Activated CD8-positive, alpha-beta T cell treated with anti-CD3 and anti-CD28 coated beads for 36 hours (primary cell): ENCODE measurements around the gene CTNNA1. TPM values are rescaled to one million over a fixed set of nuclear protein-coding genes. Genes with fewer than 3 reads are reported as not detected.

Experiments used
- ATAC-seq: fragments of 200-7000 bp; cut with Tn5 transposase; one replicate; pipeline ENCODE4 v1.10.0; 2021; ENCODE audit warnings: mild to moderate bottlenecking, moderate library complexity
- CTCF ChIA-PET: fragments of 350-600 bp; sonication (Branson Sonifier 250); formaldehyde crosslinking; loops from one replicate; lab custom pipeline; 2021; ENCODE audit warnings: antibody characterized with exemption; lab: Charles Lee
- POLR2A ChIA-PET: fragments of 350-600 bp; sonication (Branson Sonifier 250); formaldehyde crosslinking; loops from one replicate; lab custom pipeline; 2021; ENCODE audit warnings: antibody characterized with exemption; lab: Charles Lee
- DNase-seq: peaks from one replicate; pipeline ENCODE4 v3.0.0-alpha.2; 2020
- H3K27ac Mint-ChIP-seq: one replicate; pipeline ENCODE4 v1.8.0; 2021; ENCODE audit warnings: mild to moderate bottlenecking, mixed read lengths
- H3K27me3 Mint-ChIP-seq: one replicate; pipeline ENCODE4 v1.8.0; 2021; ENCODE audit warnings: mixed read lengths
- H3K36me3 Mint-ChIP-seq: one replicate; pipeline ENCODE4 v1.8.0; 2021; ENCODE audit warnings: low read depth, mixed read lengths
- H3K4me1 Mint-ChIP-seq: one replicate; pipeline ENCODE4 v1.8.0; 2021; ENCODE audit warnings: low read depth, mixed read lengths
- H3K4me3 Mint-ChIP-seq: one replicate; pipeline ENCODE4 v1.8.0; 2021; ENCODE audit warnings: mild to moderate bottlenecking, moderate library complexity, mixed read lengths
- H3K9me3 Mint-ChIP-seq: one replicate; pipeline ENCODE4 v1.8.0; 2021; ENCODE audit warnings: mixed read lengths
- intact Hi-C: fragments of 100-400 bp; cut with micrococcal nuclease; formaldehyde crosslinking; loops from one replicate; pipeline ENCODE4 v1.10.0; 2022
- total RNA-seq, 2 experiments: library from RNA; stranded (reverse); gene quantifications; one replicate each; pipeline ENCODE4 v1.2.3, GENCODE V29; 2021
- TF ChIP-seq, protein P1 (sequence below): fragments of 200-600 bp; IDR thresholded peaks from one replicate; pipeline ENCODE4 v1.8.0; 2022; ENCODE audit warnings: antibody characterized with exemption, mild to moderate bottlenecking

The CTNNA1 gene
- total RNA-seq, 2 experiments from 2014 or later: 77.3 to 85.6 TPM

DNA sequence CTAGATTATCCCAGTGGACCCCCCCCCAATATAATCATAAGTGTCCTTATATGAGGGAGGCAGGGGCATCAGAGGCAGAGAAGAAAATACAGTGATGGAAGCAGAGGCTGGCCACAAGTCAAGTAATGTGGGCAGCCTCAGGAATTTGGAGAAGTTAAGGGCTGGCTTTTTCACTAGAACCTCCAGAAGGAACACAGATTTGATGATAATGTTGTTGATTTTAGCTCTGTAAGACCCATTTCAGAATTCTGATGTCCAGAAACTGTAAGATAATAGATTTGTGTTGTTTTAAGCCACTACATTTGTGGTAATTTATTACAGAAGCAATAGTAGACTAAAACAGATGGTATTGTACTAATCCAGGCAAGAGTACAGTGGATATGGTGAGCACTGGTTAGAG, 158.2 kb downstream of the CTNNA1 start:
- peaks cover 3% of the 10 kb centered on the region for H3K27me3 Mint-ChIP-seq
- no peak overlapping the region for H3K27ac Mint-ChIP-seq
- DNase-seq (no peak), ATAC-seq (no peak)
- TF ChIP-seq, protein P1, sequence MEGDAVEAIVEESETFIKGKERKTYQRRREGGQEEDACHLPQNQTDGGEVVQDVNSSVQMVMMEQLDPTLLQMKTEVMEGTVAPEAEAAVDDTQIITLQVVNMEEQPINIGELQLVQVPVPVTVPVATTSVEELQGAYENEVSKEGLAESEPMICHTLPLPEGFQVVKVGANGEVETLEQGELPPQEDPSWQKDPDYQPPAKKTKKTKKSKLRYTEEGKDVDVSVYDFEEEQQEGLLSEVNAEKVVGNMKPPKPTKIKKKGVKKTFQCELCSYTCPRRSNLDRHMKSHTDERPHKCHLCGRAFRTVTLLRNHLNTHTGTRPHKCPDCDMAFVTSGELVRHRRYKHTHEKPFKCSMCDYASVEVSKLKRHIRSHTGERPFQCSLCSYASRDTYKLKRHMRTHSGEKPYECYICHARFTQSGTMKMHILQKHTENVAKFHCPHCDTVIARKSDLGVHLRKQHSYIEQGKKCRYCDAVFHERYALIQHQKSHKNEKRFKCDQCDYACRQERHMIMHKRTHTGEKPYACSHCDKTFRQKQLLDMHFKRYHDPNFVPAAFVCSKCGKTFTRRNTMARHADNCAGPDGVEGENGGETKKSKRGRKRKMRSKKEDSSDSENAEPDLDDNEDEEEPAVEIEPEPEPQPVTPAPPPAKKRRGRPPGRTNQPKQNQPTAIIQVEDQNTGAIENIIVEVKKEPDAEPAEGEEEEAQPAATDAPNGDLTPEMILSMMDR: no peak
- no peaks in the 10 kb centered on the region for H3K4me1 Mint-ChIP-seq
- H3K36me3 Mint-ChIP-seq: no peaks in the 10 kb centered on the region
- CTCF ChIA-PET: no interaction called here
- POLR2A ChIA-PET: no interaction called here
- H3K9me3 Mint-ChIP-seq: no peaks in the 10 kb centered on the region
- no peak overlapping the region for H3K4me3 Mint-ChIP-seq
- intact Hi-C loops: no loop called here

DNA sequence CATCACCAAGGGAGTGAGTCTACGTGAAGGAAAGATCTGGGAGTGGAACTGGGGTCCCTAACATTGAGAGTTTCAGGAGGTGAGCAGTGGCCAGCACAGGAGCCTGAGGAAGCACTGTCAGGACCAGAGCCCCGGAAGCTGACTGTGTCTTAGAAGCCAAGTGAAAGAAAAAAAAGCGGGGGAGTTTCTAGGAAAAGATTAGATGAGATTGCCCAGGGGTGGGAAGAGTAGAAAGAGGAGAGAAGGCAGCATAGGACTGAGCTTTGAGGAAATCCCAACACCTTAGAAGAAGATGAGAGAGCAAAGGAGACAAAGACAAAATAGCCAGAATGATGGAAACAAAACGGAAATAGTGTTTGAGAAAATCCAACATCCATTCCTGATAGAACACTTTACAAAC, 158.9 kb downstream of the CTNNA1 start:
- Mint-ChIP-seq H3K4me1 (no peaks in the 10 kb centered on the region), H3K27me3 (peaks cover 3% of the 10 kb centered on the region), H3K9me3 (no peaks in the 10 kb centered on the region), H3K36me3 (no peaks in the 10 kb centered on the region), H3K4me3 (no peak overlapping the region), H3K27ac (no peak overlapping the region)
- intact Hi-C loops: no loop called here
- ATAC-seq (no peak), DNase-seq (no peak)
- TF ChIP-seq, protein P1: no peak
- POLR2A ChIA-PET: no interaction called here
- CTCF ChIA-PET: no interaction called here

DNA sequence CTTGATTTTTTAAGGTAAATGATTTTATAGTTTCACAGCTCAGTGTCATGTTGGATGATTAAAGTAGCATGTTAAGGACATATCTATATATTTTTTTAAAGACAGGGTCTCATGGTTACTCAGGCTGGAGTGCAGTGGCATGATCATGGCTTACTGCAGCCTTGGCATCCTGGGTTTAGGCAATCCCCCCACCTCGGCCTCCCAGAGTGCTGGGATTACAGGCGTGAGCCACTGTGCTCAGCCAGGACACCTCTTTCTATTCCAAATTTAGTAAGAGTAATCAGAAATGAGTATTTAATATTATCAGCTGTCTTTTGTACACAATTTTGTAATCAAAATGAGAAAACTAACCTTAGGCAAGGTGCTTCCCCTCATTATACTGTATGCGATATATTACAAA, 160.5 kb downstream of the CTNNA1 start:
- ChIA-PET POLR2A (no interaction called here), CTCF (interaction anchor here (0.6 to 0.8 kb wide), 3 partner anchors 102 to 336 kb away, joined by 3 to 4 read pairs (median 3); no protein-coding TSS in a partner anchor)
- H3K4me3 Mint-ChIP-seq: no peak overlapping the region
- no peak overlapping the region for H3K27ac Mint-ChIP-seq
- no peaks in the 10 kb centered on the region for H3K4me1 Mint-ChIP-seq
- DNase-seq (no peak), ATAC-seq (no peak)
- peaks cover 3% of the 10 kb centered on the region for H3K27me3 Mint-ChIP-seq
- no peaks in the 10 kb centered on the region for H3K9me3 Mint-ChIP-seq
- intact Hi-C loops: no loop called here
- no peaks in the 10 kb centered on the region for H3K36me3 Mint-ChIP-seq
- TF ChIP-seq, protein P1: no peak

DNA sequence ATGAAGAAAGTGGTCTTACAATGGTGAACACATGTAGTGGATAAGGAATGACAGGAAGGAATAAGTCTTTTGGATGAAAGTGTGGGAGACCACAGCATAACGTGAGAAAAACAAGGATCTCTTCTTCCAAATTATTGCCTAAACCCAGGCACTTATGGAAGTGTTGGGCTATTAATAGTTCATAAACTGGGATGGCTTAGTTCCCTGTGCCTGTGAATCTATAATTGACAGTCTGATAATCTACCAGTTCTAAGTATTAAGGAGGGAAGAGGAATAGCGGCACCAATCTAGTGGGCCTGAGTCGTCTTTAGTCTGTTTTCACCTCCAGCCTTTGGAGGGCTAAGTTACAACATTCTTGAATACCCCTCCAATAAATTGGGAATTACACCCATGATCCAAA, 161.1 kb downstream of the CTNNA1 start:
- no peaks in the 10 kb centered on the region for H3K9me3 Mint-ChIP-seq
- ChIA-PET POLR2A (no interaction called here), CTCF (interaction anchor here (0.8 kb wide), 1 partner anchor 126 kb away, joined by 3 read pairs; no protein-coding TSS in a partner anchor)
- no peak overlapping the region for H3K27ac Mint-ChIP-seq
- no peaks in the 10 kb centered on the region for H3K36me3 Mint-ChIP-seq
- ATAC-seq (no peak), DNase-seq (no peak)
- peaks cover 3% of the 10 kb centered on the region for H3K27me3 Mint-ChIP-seq
- H3K4me1 Mint-ChIP-seq: no peaks in the 10 kb centered on the region
- intact Hi-C loops: no loop called here
- H3K4me3 Mint-ChIP-seq: no peak overlapping the region
- TF ChIP-seq, protein P1: no peak

DNA sequence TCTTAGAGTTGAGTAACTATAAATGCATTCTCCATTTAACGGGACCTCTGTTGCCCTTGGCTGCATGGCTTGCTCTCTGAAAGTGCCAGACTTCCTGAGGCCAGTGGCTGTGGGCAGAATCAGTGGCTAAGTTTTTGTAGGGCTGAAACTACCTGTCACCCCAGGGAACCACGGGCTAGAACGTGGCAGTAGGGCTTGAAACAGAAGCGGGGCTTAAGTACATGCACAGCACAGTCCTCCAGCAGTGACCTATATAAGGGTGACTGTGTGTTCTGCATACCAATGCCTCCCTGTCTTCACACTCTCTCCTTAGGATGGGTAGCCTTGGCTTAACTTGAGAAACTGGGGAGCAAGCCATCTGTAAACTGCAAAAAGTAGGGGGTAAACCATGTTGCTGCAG, 165.5 kb downstream of the CTNNA1 start:
- Mint-ChIP-seq H3K27me3 (peaks cover 2% of the 10 kb centered on the region), H3K4me3 (no peak overlapping the region), H3K9me3 (no peaks in the 10 kb centered on the region), H3K36me3 (no peaks in the 10 kb centered on the region), H3K4me1 (no peaks in the 10 kb centered on the region), H3K27ac (no peak overlapping the region)
- TF ChIP-seq, protein P1: no peak
- ATAC-seq: no peak
- DNase-seq: no peak
- ChIA-PET CTCF (no interaction called here), POLR2A (no interaction called here)
- intact Hi-C loops: no loop called here
